ENCODE measurements around the gene TENT4A.
"Not testable (repeated sequence)": the region's sequence is repeated elsewhere in the genome, so short reads cannot be mapped to it uniquely, and the experiment has no call there.

The TENT4A gene

DNA sequence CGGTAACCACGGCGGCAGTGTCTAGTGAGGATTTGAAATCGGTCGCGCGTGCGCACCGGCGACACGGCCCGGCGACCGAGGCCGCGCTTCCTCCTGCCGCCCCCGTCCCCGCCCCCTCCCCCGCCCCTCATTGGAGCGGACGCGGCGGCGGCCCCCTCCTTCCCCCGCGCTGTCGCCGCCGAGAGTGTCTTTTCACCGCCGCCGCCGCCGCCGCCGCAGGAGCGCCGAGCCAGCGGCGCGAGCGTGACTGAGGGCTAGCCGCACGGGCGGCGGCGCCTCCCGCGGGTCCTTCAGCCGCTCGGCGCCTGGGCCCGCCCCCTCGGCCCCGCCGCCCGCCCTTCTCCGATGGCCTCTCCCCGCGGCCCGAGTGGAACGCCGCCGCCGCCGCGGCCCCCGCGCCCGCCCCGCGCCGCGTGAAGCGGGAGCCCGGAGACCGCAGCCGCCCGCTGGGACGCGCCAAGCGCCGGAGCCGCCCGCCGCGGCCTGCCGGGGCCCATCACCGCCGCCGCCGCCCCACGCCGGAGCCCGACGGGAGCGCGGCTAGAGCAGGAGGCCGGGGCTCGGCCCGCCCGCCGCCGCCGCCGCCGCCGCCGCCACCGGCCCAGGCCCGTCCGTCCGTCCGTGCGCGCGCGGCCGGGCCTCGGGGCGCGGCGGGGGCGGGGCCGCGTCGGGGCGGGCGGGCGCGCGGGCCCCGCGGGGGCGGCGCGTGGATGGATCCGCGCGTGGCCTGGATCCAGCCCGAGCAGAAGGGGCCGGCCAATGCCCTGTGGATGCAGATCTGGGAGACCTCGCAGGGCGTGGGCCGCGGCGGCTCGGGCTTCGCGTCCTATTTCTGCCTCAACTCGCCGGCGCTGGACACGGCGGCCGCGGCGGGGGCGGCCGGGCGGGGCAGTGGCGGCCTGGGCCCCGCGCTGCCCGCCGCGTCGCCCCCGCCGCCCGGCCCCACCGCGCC, at the start of gene TENT4A:
Gene TENT4A (plus strand): TSS at position 159 of the 952 bp plus-strand sequence. CDS start 552 bp downstream, at position 711.
- no peak for ATAC-seq

DNA sequence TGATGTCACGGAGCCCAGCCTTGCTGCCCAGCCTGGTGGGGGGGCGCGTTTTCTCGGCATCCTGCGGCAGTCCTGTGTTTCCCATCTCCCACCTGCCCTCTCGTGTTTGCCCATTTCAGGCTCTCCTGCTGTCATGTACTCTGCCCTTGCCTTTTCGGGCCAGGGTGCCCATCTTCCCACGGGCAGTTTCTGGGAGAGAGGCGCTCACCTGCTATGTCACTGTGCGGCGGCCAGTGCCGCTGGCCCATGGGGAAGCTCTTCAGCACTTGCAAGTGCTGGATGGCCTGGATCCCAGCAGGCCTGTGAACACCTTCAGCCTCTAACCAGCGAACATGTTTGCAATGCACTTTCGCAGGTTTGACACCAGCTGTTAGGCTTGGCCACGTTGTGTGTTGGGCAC, 46.5 kb upstream of the TENT4A start:
- ATAC-seq, result no peak

DNA sequence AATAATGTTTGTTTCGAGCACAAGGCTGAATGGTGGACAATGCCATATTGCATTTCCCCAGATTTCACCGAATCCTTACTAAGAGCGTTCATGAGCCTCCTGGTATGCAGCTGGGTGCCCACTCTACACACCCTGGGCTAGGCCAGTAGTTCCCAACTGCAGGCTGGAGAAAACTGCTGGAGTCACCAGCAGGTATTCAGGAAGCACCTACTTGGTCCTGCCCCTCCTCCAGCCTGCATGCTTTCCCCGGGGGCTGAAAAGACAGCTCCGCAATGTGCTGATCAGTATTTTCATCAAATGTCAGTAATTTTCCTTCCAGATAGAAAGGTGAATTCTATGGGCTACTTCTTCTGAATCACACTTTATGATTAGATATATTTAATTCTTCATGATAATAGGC, 45.6 kb upstream of the TENT4A start:
- ATAC-seq, result no peak

DNA sequence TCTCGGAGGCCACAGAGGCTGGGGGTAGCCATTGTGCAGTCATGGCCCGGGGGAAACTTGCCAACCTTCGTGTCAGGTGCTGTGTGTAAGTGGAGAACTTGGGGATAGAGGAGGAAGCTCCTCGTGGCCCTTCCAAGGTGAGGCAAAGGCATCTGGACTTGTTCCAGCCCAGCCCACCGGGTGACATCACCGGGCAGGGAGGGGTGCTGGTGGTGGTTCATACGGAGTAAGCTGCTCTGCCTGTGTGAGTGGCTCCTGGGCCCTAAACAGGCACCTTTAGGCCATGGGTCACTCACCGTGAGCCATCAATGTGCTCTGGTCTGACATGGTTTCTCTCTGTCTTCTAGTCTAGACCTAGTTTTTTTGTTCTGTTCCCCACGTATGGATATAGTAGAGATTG, 44.5 kb upstream of the TENT4A start:
- not testable (repeated sequence) for ATAC-seq

DNA sequence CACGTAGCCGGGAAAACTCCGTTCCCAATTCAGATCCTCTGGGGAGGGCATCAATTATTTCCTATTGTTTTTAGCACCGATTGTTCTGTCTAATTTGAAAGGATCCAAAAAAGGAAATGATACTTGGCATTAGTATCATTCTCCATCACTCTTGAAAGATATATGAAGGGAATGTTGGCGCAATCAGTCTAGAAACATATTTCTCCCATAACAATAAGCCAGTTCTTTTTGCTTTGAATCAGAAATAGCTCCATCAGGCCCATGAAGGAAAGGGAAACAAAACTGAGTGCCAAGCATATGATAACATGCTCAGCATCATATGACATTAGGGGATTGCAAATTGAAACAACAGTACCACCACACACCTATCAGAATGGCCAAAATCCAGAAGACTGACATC, 40.2 kb upstream of the TENT4A start:
- no peak for ATAC-seq

DNA sequence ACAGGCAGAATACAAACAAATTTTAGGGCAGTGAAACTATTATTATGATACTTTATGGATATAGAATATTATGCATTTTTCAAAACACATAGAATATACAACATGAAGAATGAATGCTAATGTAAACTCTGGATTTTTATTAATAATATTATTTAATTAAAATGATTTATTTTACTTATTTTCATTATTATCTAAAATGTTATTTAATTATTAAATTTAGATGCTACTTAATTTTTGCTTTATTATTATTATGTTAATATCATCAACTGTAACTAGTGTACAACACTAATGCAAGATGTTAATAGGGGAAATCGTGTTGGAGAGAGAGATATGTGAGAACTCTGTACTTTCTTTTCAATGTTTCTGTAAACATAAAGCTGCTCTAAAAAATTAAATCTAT, 39.3 kb upstream of the TENT4A start:
- no peak for ATAC-seq

DNA sequence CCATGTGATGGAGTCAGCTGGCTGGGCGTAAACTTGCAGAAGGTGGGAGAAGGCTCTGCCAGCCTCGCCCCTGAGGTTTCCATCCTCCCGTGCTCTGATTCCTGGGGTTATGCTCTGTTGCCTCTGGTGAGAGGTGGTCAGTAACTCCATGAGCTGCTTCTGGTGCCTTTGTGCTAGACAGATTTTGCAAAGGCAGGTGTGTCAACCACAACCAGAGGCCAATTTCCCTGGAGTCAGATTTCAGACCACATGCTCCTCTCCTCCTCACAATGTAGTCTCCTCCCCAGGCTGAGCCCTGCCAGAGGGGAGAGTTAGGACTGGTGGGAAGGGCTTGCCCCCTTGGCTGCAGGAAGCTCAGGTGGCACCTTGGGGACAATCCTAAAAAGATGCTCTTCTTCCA, 38.8 kb upstream of the TENT4A start:
- no peak for ATAC-seq

DNA sequence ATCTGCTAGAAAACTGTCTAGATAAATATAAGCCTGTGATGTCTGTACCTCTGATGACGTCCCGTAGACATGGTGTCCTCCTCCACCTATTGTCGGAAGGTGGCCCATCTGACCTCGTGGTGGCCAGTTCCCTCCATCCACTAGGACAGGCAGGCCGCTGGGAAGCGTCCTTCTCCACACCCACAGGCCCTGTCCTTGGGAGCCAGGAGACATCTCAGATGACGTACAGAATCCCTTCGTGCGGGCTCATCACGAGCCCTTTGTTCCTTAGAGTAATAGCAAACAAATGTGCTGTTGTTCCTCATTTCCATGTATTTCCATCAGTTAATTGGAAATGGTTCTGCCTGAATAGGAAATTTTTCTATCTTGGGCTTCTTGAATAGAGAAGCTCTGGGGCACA, 38.3 kb upstream of the TENT4A start:
- ATAC-seq, result no peak

DNA sequence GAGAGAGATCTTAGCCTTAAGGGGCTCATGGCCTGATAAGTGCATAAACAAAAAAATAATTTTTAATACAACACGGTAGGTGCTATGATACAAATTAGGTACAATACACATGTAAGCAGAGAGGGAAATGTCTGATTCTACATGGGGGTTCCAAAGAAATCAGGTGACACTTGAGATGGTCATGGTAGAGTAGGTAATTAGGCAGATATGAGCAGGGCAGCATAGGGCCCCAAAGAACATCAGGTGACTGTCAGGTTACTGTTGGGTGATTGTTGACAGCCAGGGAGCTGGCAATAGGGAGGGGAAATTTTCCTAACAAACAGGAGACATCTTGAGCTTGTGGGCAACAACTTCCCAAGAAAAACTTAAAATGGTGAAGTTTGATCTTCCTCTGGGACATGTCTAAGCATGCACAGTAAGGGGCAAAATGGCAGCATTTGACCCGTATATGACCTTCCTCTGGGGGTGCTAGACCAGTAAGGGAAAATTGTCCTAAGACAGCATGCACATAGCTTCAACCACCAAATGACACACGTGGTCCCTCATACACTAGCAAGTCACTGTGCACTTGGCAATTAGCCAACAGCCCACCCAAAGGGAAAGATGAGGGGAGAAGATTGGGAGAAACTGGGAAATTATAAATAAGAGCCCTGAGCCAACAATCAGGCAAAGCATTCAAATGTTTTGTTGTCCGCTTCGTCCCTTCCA, 37.3 kb upstream of the TENT4A start:
- no peak for ATAC-seq

DNA sequence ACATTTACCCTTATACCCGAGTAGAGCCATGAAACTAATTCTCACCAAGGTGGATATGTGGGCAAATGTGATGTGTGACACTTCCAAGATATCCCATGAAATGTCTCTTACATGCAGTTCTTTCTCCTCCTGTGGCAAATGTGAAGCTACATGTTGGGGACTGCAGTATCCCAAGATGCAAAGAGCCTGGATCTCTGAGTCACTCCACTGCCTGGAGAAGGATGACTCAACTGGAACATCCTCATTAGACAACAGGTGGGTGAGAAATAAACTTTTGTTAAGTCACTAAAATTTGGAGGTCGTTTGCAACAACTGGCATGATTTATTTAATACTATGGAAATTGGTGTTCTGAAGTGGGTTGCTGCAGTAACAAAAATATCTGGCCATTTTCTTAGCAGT, 36.5 kb upstream of the TENT4A start:
- no peak for ATAC-seq

DNA sequence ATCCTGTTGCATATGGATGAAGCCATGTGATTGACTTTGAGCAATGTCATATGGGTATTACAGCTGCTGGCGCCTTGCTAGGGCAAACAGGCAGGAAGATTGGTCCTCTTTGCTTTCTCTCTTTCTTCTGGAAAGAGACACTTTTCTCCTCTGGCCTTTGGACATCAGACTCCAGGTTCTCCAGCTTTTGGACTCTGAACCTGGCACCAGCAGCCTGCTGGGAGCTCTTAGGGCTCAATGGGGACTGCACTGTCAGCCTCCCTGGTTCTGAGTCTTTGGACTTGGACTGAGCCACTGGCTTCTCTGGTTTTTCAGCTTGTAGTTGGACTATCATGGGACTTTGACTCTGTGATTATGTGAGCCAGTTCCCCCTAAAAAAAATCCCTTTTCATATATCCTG, 34.8 kb upstream of the TENT4A start:
- no peak for ATAC-seq

DNA sequence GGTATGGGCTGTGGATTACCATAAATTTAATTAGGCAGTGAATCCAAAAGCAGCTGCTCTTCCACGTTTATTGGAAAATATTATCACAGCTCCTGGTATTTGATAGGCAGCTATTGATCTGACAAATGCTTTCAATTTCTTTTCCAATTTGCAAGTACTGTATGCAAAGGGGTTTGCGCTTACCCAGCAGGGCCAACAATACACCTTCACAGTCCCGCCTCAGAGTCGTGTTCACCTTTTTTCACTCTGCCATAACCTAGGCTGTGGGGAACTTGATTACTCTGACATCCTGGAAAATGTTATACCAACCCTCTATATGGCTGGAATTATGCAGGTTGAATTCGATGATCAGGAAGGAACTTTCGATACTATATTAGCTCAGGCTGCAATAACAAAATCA, 32.3 kb upstream of the TENT4A start:
- ATAC-seq, result no peak

DNA sequence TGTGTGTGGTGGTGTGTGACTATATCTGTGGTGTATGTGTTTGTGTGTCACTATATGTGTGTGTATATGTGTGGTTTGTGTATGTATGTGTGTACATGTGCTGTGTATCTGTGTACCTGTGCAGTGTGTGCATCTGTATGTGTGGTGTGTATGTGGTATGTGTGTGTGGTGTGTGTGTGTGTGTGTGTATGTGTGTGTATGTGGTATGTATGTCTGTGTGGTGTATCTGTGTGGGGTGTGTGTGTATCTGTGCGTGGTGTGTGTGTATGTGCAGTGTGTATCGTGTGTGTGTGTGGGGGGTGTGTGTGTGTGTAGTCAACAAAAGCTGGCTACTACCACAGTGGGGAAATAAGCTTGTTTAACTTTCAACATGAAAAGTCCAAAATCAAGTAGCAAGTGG, 31.6 kb upstream of the TENT4A start:
- ATAC-seq, result no peak

DNA sequence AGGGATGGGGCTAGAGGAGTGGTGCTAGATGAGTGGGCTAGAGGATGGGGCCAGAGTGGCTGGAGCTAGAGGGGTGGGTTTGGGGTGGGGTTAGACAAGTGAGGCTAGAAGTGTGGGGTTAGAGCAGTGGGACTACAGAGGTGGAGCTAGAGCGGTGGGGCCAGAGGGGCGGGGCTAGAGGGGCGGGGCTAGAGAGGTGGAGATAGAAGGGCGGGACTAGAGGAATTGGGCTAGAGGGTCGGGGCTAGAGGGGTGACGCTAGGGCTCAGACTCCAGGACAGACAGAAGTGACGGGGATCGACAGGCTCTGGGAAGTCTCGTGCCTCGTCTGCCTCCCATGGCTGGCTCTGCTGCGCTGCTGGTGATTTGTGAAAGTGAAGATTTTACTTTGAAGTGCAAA, 31.0 kb upstream of the TENT4A start:
- ATAC-seq, result no peak

DNA sequence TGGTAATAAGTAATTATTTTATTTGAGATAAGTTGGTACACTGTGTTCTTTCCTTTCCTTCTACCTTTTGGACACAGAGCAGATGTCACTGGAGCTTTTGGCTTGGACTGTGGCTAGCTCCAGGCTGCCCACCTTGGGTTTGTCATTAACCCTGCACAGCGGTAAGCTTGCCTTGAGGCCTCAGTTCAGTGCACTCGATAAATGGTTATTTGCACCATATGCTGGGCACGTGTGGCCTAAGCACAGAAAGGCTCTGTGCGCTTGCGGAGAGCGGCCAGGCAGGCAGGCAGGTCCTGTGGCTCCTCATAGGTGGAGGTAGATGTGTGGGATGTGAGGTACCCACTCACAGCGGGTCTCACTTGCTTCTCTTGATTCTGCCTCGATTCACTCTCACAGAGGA, 30.0 kb upstream of the TENT4A start:
- no peak for ATAC-seq

DNA sequence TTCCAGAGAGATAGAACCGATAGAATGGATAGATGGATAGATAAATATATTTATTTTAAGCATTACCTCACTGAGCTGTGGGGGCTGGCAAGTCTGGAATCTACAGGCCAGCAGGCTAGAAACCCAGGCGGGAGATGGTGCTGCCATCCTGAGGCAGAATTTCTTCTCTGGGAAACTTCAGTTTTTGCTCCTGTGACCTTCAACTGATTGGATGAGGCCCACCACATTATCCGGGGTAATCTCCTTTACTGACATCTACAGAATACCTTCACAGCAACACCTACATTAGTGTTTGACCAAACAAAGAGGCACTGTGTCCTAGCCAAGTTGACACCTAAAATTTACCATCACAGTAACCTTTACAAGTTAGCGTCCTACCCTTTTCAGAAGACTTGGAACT, 29.2 kb upstream of the TENT4A start:
- ATAC-seq, result no peak

DNA sequence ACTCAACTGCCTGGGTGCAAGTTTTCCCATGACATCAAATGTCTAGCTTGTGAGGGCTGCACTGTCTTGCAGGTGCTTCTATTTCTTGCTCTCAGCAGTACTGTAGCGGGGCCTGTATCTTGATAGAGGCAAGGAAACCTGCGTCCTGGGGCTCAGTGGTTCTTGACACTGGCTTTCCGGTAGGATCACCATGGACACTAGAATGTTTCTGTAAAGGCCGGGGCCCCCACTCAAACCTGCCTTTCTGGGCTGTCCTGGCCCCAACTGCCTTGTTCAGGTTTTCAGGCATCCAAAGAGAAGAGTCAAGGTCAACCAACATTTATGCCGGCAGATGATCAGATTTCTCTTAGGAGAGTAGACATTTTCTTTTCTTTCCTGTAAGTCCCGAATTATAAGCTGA, 26.7 kb upstream of the TENT4A start:
- no peak for ATAC-seq

DNA sequence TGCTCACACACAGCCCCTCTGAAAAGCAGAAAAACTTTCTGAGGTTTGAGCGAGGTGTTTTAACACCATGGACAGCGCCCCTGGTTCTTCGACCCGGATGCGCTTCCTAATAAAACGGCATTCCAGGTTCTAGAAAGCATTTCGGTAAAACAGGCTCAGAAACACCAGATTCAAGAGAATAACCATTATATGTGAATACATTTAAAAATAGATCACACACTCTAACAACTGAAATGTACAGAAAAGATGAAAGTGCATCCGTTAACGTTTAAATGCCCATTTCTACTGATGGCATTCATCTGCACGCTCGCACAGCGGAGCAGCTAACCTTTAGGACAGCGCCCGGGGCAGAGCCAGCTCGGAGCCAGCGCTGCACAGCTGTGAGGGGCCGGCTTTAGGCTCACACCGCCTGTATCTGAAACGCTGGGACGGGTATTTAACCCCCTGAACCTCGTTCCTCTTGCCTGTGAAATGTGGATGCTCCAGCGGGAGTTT, 26.3 kb upstream of the TENT4A start:
- no peak for ATAC-seq

DNA sequence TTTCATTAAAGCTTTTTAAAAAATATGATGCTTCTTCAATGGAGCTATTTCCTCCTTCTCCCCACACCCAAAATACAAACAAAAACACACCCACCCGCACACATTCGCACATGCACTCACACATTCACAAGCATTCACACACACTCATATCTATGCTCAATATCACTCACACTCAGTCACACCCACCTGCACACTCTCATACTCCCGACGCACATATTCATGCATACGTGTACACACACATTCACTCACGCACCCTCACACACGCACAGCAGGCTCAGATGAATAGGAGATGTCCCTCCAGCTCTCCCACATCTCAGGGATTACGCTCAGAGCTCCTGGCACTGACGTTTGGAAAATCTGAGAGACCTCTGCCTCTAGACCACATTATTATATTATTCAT, 25.7 kb upstream of the TENT4A start:
- ATAC-seq, result no peak

DNA sequence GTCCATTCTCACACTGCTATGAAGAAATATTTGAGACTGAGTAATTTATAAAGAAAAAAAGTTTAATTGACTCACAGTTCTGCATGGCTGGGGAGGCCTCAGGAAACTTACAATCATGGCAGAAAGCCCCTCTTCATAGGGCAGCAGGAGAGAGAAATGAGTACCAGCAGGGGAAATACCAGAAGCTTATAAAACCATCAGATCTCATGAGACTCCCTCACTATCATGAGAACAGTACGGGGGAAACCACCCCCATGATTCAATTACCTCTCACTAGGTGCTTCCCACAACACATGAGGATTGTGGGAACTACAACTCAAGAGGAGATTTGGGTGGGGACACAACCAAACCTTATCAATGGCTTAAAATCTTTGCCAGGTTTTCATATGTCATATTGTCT, 20.3 kb upstream of the TENT4A start:
- ATAC-seq, result peak; percentile 32 to 60

DNA sequence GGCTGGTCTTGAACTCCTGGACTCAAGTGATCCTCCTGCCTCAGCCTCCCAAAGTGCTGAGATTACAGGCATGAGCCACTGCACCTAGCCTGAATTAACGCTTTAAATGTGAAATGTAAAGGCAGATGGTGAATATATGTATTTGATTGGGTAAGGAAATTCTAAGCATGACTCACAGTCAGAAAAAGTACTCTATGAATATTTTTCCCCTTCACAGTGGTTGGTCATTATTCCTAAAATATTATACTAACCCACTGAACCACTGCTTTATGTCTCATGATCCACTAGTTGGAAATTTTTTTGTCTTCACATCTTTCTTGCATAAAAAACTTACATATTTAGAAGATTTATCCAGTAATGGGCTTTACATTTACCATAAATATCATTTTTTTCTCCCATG, 14.5 kb upstream of the TENT4A start:
- ATAC-seq, result no peak

DNA sequence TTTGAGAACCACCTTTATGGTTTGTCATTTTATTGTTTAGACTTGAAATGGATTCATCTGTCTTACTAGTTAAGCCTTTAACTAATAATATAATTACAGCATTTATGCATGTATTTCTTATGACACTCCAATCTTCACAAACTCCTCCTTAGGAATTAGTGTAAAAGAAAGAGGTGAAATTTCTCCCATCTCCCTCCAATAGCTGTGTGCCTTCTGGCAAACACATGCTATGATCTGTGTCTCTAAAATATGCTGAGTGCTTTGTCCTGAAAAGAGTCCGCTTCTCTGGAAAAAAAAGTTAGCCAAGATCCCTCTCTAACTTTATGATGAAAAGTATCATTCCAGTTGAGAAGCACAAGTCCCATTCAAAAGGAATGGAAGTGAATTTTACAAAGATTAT, 13.9 kb upstream of the TENT4A start:
- no peak for ATAC-seq

DNA sequence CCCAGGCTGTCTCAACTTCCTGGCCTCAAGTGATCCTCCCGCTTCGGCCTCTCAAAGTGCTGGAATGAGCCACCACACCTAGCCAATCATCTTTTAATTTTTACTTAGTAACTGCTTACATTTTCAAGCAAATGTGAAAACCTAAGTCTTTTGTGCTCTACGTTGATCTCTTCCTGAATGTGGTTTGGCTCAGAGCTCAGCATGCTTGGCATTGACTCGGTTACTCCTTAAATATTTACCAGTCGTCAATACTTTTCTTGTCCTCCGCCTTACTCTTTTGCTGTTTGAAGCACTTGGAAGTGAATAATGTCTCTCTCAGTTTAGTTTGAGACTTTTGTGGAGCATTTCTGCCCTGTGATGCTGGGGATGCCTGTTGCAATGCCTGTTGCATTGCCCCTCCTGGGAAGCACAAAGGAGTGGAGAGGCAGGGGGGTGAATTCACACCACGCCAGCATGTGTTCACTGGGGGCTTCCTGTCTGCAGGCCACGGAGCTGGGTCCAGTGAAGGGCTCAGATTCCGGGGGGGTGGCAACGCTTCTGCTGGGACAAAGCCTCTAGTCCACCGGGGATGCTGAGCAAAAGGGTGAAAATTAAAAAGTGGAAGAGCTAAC, 13.1 kb upstream of the TENT4A start:
- no peak for ATAC-seq

Measured in activated CD4-positive, CD25-positive, alpha-beta regulatory T cell treated with anti-CD3 and anti-CD28 coated beads, Interleukin-2, amount 50 U/mL, for 24 hours (primary cell).